Testis (tissue), 2 donors: ENCODE measurements around the gene SUPT3H.

Experiments used
- CTCF ChIP-seq, 3 experiments: fragments of 450-650 bp in 2 of 3; fragments of 200-600 bp in 1 of 3; sonication (generic) in 1 of 3; IDR thresholded peaks; one replicate each; pipeline ENCODE4 v1.5.1; 2016 to 2019; ENCODE audit warnings: antibody characterized with exemption in 3 of 3, mild to moderate bottlenecking in 2 of 3, moderate library complexity in 1 of 3
- POLR2A ChIP-seq: fragments of 450-650 bp; IDR thresholded peaks from one replicate; pipeline ENCODE4 v1.6.1; 2017; ENCODE audit warnings: antibody characterized with exemption, mild to moderate bottlenecking, moderate library complexity

- TF ChIP-seq CTCF (IDR thresholded peaks at IDR 0.05) (no peak), POLR2A (no peak)
Measured at GRCh38 chr6:44951253-44951747, 426.4 kb downstream of the SUPT3H start.
